ENCODE results near the gene JMJD7.

GRCh38 chr15:41853831-41854230 is 25.9 kb downstream of the JMJD7 start:
- TF ChIP-seq EP300 (IDR thresholded peaks at IDR 0.05) = no peak
- no peak for TF ChIP-seq POLR2A (IDR thresholded peaks at IDR 0.05)
- no peak for TF ChIP-seq CTCF (IDR thresholded peaks at IDR 0.05)
- no peak for TF ChIP-seq POLR2AphosphoS5 (IDR thresholded peaks at IDR 0.05)
